ENCODE measurements around the gene IKBIP.

DNA sequence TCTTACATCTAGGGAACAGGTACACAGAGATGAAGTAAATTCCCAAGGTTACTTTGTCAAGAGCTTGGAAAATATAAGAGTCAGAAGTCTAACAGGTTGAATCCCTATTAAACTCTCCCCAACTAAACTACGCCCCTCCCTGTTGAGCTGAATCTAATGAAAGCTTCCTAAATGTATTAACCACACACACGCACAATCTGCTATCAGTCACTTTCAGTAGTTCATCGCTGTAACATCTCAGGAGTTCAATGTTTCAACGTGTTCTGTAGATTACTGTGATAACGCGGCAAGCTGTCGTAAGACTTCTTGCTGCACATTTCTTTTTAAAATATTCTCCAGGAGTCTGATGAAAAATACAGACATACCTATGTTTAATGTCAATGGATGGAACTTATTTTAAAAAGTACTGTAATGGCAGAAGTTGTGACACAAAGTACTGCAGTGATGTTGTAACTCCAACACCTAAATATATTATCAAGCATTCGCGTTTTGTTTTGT is 51.7 kb downstream of the IKBIP start:
- TF ChIP-seq POLR2A (IDR thresholded peaks at IDR 0.05; ENCODE audit: borderline replicate concordance, extremely low read depth, insufficient read depth, insufficient read length) (no peak), FOSL1 (IDR thresholded peaks at IDR 0.05; ENCODE audit: low read depth) (no peak), YY1 (IDR thresholded peaks at IDR 0.05; ENCODE audit: extremely low read depth, insufficient replicate concordance, low read depth, low read length) (no peak), ZNF274 (IDR thresholded peaks at IDR 0.05; ENCODE audit: low read depth, low read length) (no peak), JUND (IDR thresholded peaks at IDR 0.05) (no peak), CBX3 (IDR thresholded peaks at IDR 0.05; ENCODE audit: low read depth) (no peak), CEBPB (IDR thresholded peaks at IDR 0.05; ENCODE audit: low read depth) (no peak), EZH2 (IDR thresholded peaks at IDR 0.05) (no peak), ELF1 (IDR thresholded peaks at IDR 0.05; ENCODE audit: borderline replicate concordance, low read depth) (no peak), POLR2AphosphoS5 (IDR thresholded peaks at IDR 0.05; ENCODE audit: low read depth, low read length) (no peak)
- TF ChIP-seq, protein P1, sequence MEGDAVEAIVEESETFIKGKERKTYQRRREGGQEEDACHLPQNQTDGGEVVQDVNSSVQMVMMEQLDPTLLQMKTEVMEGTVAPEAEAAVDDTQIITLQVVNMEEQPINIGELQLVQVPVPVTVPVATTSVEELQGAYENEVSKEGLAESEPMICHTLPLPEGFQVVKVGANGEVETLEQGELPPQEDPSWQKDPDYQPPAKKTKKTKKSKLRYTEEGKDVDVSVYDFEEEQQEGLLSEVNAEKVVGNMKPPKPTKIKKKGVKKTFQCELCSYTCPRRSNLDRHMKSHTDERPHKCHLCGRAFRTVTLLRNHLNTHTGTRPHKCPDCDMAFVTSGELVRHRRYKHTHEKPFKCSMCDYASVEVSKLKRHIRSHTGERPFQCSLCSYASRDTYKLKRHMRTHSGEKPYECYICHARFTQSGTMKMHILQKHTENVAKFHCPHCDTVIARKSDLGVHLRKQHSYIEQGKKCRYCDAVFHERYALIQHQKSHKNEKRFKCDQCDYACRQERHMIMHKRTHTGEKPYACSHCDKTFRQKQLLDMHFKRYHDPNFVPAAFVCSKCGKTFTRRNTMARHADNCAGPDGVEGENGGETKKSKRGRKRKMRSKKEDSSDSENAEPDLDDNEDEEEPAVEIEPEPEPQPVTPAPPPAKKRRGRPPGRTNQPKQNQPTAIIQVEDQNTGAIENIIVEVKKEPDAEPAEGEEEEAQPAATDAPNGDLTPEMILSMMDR (IDR thresholded peaks at IDR 0.05 in 2 of 3, conservative IDR thresholded peaks at IDR 0.05 in 1 of 3; ENCODE audit: borderline replicate concordance in 1 of 3, insufficient read depth in 1 of 3, low read depth in 2 of 3, low read length in 2 of 3): no peak
- TF ChIP-seq, protein P2, sequence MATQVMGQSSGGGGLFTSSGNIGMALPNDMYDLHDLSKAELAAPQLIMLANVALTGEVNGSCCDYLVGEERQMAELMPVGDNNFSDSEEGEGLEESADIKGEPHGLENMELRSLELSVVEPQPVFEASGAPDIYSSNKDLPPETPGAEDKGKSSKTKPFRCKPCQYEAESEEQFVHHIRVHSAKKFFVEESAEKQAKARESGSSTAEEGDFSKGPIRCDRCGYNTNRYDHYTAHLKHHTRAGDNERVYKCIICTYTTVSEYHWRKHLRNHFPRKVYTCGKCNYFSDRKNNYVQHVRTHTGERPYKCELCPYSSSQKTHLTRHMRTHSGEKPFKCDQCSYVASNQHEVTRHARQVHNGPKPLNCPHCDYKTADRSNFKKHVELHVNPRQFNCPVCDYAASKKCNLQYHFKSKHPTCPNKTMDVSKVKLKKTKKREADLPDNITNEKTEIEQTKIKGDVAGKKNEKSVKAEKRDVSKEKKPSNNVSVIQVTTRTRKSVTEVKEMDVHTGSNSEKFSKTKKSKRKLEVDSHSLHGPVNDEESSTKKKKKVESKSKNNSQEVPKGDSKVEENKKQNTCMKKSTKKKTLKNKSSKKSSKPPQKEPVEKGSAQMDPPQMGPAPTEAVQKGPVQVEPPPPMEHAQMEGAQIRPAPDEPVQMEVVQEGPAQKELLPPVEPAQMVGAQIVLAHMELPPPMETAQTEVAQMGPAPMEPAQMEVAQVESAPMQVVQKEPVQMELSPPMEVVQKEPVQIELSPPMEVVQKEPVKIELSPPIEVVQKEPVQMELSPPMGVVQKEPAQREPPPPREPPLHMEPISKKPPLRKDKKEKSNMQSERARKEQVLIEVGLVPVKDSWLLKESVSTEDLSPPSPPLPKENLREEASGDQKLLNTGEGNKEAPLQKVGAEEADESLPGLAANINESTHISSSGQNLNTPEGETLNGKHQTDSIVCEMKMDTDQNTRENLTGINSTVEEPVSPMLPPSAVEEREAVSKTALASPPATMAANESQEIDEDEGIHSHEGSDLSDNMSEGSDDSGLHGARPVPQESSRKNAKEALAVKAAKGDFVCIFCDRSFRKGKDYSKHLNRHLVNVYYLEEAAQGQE (IDR thresholded peaks at IDR 0.05; ENCODE audit: low read depth): no peak
- TF ChIP-seq, protein P3, sequence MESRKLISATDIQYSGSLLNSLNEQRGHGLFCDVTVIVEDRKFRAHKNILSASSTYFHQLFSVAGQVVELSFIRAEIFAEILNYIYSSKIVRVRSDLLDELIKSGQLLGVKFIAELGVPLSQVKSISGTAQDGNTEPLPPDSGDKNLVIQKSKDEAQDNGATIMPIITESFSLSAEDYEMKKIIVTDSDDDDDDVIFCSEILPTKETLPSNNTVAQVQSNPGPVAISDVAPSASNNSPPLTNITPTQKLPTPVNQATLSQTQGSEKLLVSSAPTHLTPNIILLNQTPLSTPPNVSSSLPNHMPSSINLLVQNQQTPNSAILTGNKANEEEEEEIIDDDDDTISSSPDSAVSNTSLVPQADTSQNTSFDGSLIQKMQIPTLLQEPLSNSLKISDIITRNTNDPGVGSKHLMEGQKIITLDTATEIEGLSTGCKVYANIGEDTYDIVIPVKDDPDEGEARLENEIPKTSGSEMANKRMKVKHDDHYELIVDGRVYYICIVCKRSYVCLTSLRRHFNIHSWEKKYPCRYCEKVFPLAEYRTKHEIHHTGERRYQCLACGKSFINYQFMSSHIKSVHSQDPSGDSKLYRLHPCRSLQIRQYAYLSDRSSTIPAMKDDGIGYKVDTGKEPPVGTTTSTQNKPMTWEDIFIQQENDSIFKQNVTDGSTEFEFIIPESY (IDR thresholded peaks at IDR 0.05; ENCODE audit: extremely low read depth, insufficient replicate concordance, low read length): no peak

Measured in HCT116 (cell line).